ENCODE data around the gene BCAN. TPM values are rescaled to one million over a fixed set of nuclear protein-coding genes. Genes with fewer than 3 reads are reported as not detected.

The BCAN gene
- total and polyA plus RNA-seq, 2 of the 8 experiments (the other 6 are each of a cell fraction or from before 2014, with no cell fraction given): 4.5 to 24.0 TPM

GRCh38 chr1:156690675-156691036, 48.7 kb downstream of the BCAN start (continued):
- no peak for TF ChIP-seq BCL11A (IDR thresholded peaks at IDR 0.05; ENCODE audit: low read depth in 2 of 2, low read length in 2 of 2)
- no peak for TF ChIP-seq FOSL1 (IDR thresholded peaks at IDR 0.05; ENCODE audit: insufficient read depth, low read depth, low read length)
- TF ChIP-seq YY1 (IDR thresholded peaks at IDR 0.05; ENCODE audit: low read depth, low read length): no peak
- no peak for TF ChIP-seq CHD2 (IDR thresholded peaks at IDR 0.05; ENCODE audit: low read length)
- no peak for TF ChIP-seq TAF7 (optimal IDR thresholded peaks at IDR 0.05; ENCODE audit: borderline replicate concordance, low read depth, low read length)
- TF ChIP-seq USF2 (IDR thresholded peaks at IDR 0.05; ENCODE audit: low read length): no peak

All from H1 (cell line).